ENCODE measurements around the gene CPSF3. TPM values are rescaled to one million over a fixed set of nuclear protein-coding genes. Genes with fewer than 3 reads are reported as not detected.

Gene CPSF3
- total RNA-seq, 4 donors from 2014 or later = 18.6 to 43.9 (median 25.0) TPM

DNA sequence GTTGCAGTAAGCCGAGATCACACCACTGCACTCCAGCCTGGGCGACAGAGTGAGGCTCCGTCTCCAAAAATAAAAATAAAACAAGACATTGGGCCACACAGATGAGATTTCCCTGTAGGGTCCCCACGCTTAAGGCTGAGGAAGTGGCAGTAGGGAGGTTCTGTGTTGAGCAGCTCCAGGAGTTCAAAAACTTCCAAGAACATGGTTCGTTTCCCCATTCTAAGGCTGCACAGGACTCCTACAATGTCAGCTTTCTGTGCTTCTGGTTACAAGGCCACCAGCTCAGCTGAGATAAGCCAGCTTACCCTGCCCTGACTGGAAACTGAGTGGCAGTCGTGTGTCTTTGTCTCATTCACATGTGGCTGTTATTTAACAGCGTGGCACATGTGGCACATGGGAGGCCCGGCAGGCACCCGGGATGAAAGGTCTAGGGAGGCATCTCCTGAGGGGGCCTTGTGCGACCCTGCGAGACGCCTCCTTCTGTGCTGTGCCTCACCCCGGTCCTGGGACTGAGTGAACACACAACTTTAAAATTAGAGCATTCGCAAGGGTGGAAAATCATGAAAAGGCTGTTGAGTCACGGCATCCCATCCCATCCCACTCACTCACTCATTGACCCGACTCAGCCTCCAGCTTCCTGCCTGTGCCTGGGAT, 7.8 kb upstream of the CPSF3 start:
- Histone ChIP-seq H3K36me3 (peaks cover 3 to 69% (median 4%) of the 10 kb centered on the region in 3 donors), H3K27ac (peak overlapping the region in 3 of 4 donors; percentile 27 to 66 (median 65)), H3K4me3 (no peak overlapping the region), H3K27me3 (no peaks in the 10 kb centered on the region), H3K9me3 (no peaks in the 10 kb centered on the region), H3K4me1 (peaks cover 0 to 47% (median 10%) of the 10 kb centered on the region in 4 donors)
- no peak for TF ChIP-seq POLR2A (IDR thresholded peaks at IDR 0.05)
- no peak for TF ChIP-seq CTCF (IDR thresholded peaks at IDR 0.05)
- TF ChIP-seq EP300 (IDR thresholded peaks at IDR 0.05) = no peak
- no peak for DNase-seq (ENCODE audit: low spot score in 2 of 2)
- WGBS, 2 donors = 48 to 62% methylated on average over 16 of the region's 16 CpGs

- WGBS, 2 donors = 81 to 86% methylated on average over 9 of the region's 9 CpGs
- peaks cover 0 to 61% (median 3%) of the 10 kb centered on the region in 3 donors for H3K36me3 ChIP-seq
- TF ChIP-seq POLR2A (IDR thresholded peaks at IDR 0.05) = no peak
- TF ChIP-seq EP300 (IDR thresholded peaks at IDR 0.05) = no peak
- TF ChIP-seq CTCF (IDR thresholded peaks at IDR 0.05) = no peak
- H3K4me1 ChIP-seq = peaks cover 0 to 54% (median 11%) of the 10 kb centered on the region in 4 donors
- H3K9me3 ChIP-seq = no peaks in the 10 kb centered on the region
- no peaks in the 10 kb centered on the region for H3K27me3 ChIP-seq
- H3K27ac ChIP-seq = peak overlapping the region in 2 of 4 donors; percentile 65 to 66
- no peak overlapping the region for H3K4me3 ChIP-seq
- no peak for DNase-seq (ENCODE audit: low spot score in 2 of 2)
These were observed 7.0 kb upstream of the CPSF3 start for GRCh38 chr2:9416267-9416961.

- no peak for DNase-seq (ENCODE audit: low spot score in 2 of 2)
- WGBS, 2 donors = 95% methylated on average over 7 of the region's 7 CpGs
- TF ChIP-seq EP300 (IDR thresholded peaks at IDR 0.05) (no peak), CTCF (IDR thresholded peaks at IDR 0.05) (no peak), POLR2A (IDR thresholded peaks at IDR 0.05) (no peak)
These were observed 6.5 kb upstream of the CPSF3 start for GRCh38 chr2:9416962-9417316.

DNA sequence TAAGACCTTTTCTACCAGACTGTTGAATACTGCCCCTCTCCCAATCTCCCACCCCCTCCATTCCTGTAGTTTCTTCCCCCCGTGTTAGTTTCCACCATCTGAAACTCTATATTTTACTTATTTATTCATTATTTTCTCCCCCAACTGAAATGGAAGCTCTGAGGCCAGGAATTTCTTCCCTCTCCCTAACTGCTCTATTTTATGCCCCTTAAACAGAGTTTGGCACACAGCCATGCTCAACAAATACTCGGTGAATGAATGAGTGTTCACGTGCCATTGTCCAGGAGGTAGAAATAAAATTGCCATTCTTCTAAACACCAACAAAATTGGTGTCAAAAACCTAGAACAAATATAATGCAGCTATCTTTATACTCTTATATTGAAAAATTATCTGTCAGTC, 5.7 kb upstream of the CPSF3 start:
- peaks cover 0 to 49% (median 3%) of the 10 kb centered on the region in 3 donors for H3K36me3 ChIP-seq
- peaks cover 0 to 66% (median 16%) of the 10 kb centered on the region in 4 donors for H3K4me1 ChIP-seq
- no peak overlapping the region for H3K27ac ChIP-seq
- no peak for DNase-seq (ENCODE audit: low spot score in 2 of 2)
- 33 to 40% methylated on average over 3 of the region's 3 CpGs for WGBS, 2 donors
- no peak for TF ChIP-seq CTCF (IDR thresholded peaks at IDR 0.05)
- TF ChIP-seq EP300 (IDR thresholded peaks at IDR 0.05) = no peak
- TF ChIP-seq POLR2A (IDR thresholded peaks at IDR 0.05) = no peak
- no peak overlapping the region for H3K4me3 ChIP-seq
- no peaks in the 10 kb centered on the region for H3K27me3 ChIP-seq
- no peaks in the 10 kb centered on the region for H3K9me3 ChIP-seq

More at GRCh38 chr2:9416962-9417316, 6.5 kb upstream of the CPSF3 start:
- H3K4me1 ChIP-seq = peaks cover 0 to 60% (median 15%) of the 10 kb centered on the region in 4 donors
- H3K36me3 ChIP-seq = peaks cover 0 to 56% (median 3%) of the 10 kb centered on the region in 3 donors
- peak overlapping the region in 1 of 4 donors; percentile 66 for H3K27ac ChIP-seq
- H3K4me3 ChIP-seq = no peak overlapping the region
- no peaks in the 10 kb centered on the region for H3K9me3 ChIP-seq
- no peaks in the 10 kb centered on the region for H3K27me3 ChIP-seq

- WGBS, 2 donors = 87 to 88% methylated on average over 4 of the region's 4 CpGs
- H3K4me1 ChIP-seq = peaks cover 0 to 66% (median 16%) of the 10 kb centered on the region in 4 donors
- TF ChIP-seq CTCF (IDR thresholded peaks at IDR 0.05) (no peak), EP300 (IDR thresholded peaks at IDR 0.05) (no peak), POLR2A (IDR thresholded peaks at IDR 0.05) (no peak)
- H3K36me3 ChIP-seq = peaks cover 0 to 39% (median 3%) of the 10 kb centered on the region in 3 donors
- no peak overlapping the region for H3K27ac ChIP-seq
- H3K9me3 ChIP-seq = no peaks in the 10 kb centered on the region
- no peak for DNase-seq (ENCODE audit: low spot score in 2 of 2)
- H3K4me3 ChIP-seq = no peak overlapping the region
- no peaks in the 10 kb centered on the region for H3K27me3 ChIP-seq
These were observed 4.7 kb upstream of the CPSF3 start for GRCh38 chr2:9418746-9419145.
